Central memory CD8-positive, alpha-beta T cell (primary cell): Measurements from ENCODE around the gene KRT2.

Experiments
- ATAC-seq: fragments of 150-1000 bp; cut with Tn5 transposase; replicated peaks from 2 replicates; pipeline ENCODE4 v1.10.0; 2022; ENCODE audit warnings: mild to moderate bottlenecking, moderate FRiP score, moderate number of reproducible peaks; ENCODE audit not compliant: poor library complexity, severe bottlenecking; ENCODE audit errors: extremely low read depth
- DNase-seq, 2 donors: peaks; one replicate each; pipeline ENCODE4 v3.0.0; 2021; ENCODE audit warnings: low spot score in 2 of 2
- H3K27ac Mint-ChIP-seq: one replicate; pipeline ENCODE4 v1.8.0; 2022; ENCODE audit warnings: low read depth, mild to moderate bottlenecking, moderate library complexity, mixed read lengths
- H3K27me3 Mint-ChIP-seq: one replicate; pipeline ENCODE4 v1.8.0; 2022; ENCODE audit warnings: mixed read lengths
- H3K36me3 Mint-ChIP-seq: one replicate; pipeline ENCODE4 v1.8.0; 2022; ENCODE audit warnings: mild to moderate bottlenecking, moderate library complexity, mixed read lengths; ENCODE audit not compliant: insufficient read depth
- H3K4me1 Mint-ChIP-seq: one replicate; pipeline ENCODE4 v1.8.0; 2022; ENCODE audit warnings: mixed read lengths
- H3K4me3 Mint-ChIP-seq: one replicate; pipeline ENCODE4 v1.8.0; 2022; ENCODE audit warnings: mild to moderate bottlenecking, moderate library complexity, mixed read lengths
- H3K9me3 Mint-ChIP-seq: one replicate; pipeline ENCODE4 v1.8.0; 2022; ENCODE audit warnings: mixed read lengths

KRT2 gene

GRCh38 chr12:52603314-52603713 lies 48.7 kb downstream of the KRT2 start:
- Mint-ChIP-seq H3K4me3 (no peak overlapping the region), H3K27ac (no peak overlapping the region), H3K36me3 (no peaks in the 10 kb centered on the region), H3K27me3 (peaks cover 36% of the 10 kb centered on the region), H3K4me1 (peaks cover 21% of the 10 kb centered on the region), H3K9me3 (no peaks in the 10 kb centered on the region)
- DNase-seq: no peak
- no peak for ATAC-seq

- ATAC-seq: no peak
- Mint-ChIP-seq H3K9me3 (no peaks in the 10 kb centered on the region), H3K27ac (no peak overlapping the region), H3K4me3 (no peak overlapping the region), H3K4me1 (peaks cover 16% of the 10 kb centered on the region), H3K36me3 (no peaks in the 10 kb centered on the region), H3K27me3 (peaks cover 38% of the 10 kb centered on the region)
- no peak for DNase-seq
Observed at GRCh38 chr12:52602552-52602951, 49.5 kb downstream of the KRT2 start.

GRCh38 chr12:52601671-52602070 lies 50.3 kb downstream of the KRT2 start:
- DNase-seq (no peak), ATAC-seq (no peak)
- peaks cover 29% of the 10 kb centered on the region for H3K27me3 Mint-ChIP-seq
- H3K36me3 Mint-ChIP-seq: no peaks in the 10 kb centered on the region
- H3K4me3 Mint-ChIP-seq: no peak overlapping the region
- peaks cover 8% of the 10 kb centered on the region for H3K4me1 Mint-ChIP-seq
- H3K9me3 Mint-ChIP-seq: no peaks in the 10 kb centered on the region
- no peak overlapping the region for H3K27ac Mint-ChIP-seq

GRCh38 chr12:52600941-52601481 lies 51.0 kb downstream of the KRT2 start, which contains the start of gene KRT72:
KRT72 (minus strand) TSS chr12:52601463; CDS start chr12:52601452, 11 bp downstream.
- H3K9me3 Mint-ChIP-seq: no peaks in the 10 kb centered on the region
- ATAC-seq (no peak), DNase-seq (peak in 1 of 2 donors; percentile 10)
- no peak within 1 kb of the TSS for H3K4me3 Mint-ChIP-seq
- H3K27me3 Mint-ChIP-seq: peaks cover 29% of the 10 kb centered on the region
- no peak within 1 kb of the TSS for H3K27ac Mint-ChIP-seq
- no peaks in the 10 kb centered on the region for H3K36me3 Mint-ChIP-seq
- H3K4me1 Mint-ChIP-seq: peaks cover 6% of the 10 kb centered on the region

- Mint-ChIP-seq H3K27ac (no peak overlapping the region), H3K27me3 (peaks cover 29% of the 10 kb centered on the region), H3K9me3 (no peaks in the 10 kb centered on the region), H3K4me3 (no peak overlapping the region), H3K36me3 (no peaks in the 10 kb centered on the region), H3K4me1 (peaks cover under 1% of the 10 kb centered on the region)
- no peak for DNase-seq
- ATAC-seq: no peak
Observed at GRCh38 chr12:52600475-52600874, 51.5 kb downstream of the KRT2 start.

- peaks cover 29% of the 10 kb centered on the region for H3K27me3 Mint-ChIP-seq
Observed at GRCh38 chr12:52600071-52600470, 51.9 kb downstream of the KRT2 start.

GRCh38 chr12:52598966-52599365 lies 53.0 kb downstream of the KRT2 start:
- no peak for ATAC-seq
- no peaks in the 10 kb centered on the region for H3K9me3 Mint-ChIP-seq
- no peak overlapping the region for H3K27ac Mint-ChIP-seq
- H3K27me3 Mint-ChIP-seq: peaks cover 29% of the 10 kb centered on the region
- no peaks in the 10 kb centered on the region for H3K36me3 Mint-ChIP-seq
- no peak overlapping the region for H3K4me3 Mint-ChIP-seq
- no peak for DNase-seq
- H3K4me1 Mint-ChIP-seq: no peaks in the 10 kb centered on the region

More at GRCh38 chr12:52600071-52600470, 51.9 kb downstream of the KRT2 start:
- Mint-ChIP-seq H3K27ac (no peak overlapping the region), H3K36me3 (no peaks in the 10 kb centered on the region), H3K4me1 (no peaks in the 10 kb centered on the region), H3K9me3 (no peaks in the 10 kb centered on the region), H3K4me3 (no peak overlapping the region)
- DNase-seq (no peak), ATAC-seq (no peak)
